A549 (cell line): ENCODE data around the gene IGFL3.
"Not testable (repeated sequence)": the region's sequence is repeated elsewhere in the genome, so short reads cannot be mapped to it uniquely, and the experiment has no call there.

Experiments used
- RAD21 ChIP-seq, 2 experiments: fragments of >200 bp in 1 of 2; sonication (Bioruptor Twin) in 1 of 2; formaldehyde crosslinking in 1 of 2; IDR thresholded peaks in 1 of 2; conservative IDR thresholded peaks in 1 of 2; 2 replicates in 1 of 2; 3 replicates in 1 of 2; pipeline ENCODE4 v1.6.1; 2012 to 2018; ENCODE audit warnings: inconsistent platforms in 1 of 2
- TF ChIP-seq, protein P1 (sequence below): IDR thresholded peaks from 2 replicates; pipeline ENCODE4 v1.6.1; 2012; ENCODE audit warnings: low read depth, borderline replicate concordance
- TF ChIP-seq, protein P2 (sequence below): IDR thresholded peaks from 2 replicates; pipeline ENCODE4 v1.6.1; 2012

DNA sequence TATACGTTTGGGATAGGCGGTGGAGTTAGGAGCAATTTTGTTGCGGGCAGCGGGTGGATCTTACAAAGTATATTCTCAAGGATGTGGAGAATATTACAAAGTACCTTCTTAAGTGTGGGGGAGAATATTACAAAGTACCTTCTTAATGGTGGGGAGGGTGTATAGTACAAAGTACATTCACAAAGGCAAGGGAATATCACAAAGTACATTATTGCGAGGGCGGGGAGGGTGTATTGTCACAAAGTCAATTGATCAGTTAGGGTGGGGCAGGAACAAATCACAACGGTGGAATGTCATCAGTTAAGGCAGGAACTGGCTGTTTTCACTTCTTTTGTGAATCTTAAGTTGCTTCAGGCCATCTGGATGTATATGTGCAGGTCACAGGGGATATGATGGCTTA is 22.2 kb downstream of the IGFL3 start:
- not testable (repeated sequence) for TF ChIP-seq RAD21 (conservative IDR thresholded peaks at IDR 0.05 in 1 of 2, IDR thresholded peaks at IDR 0.05 in 1 of 2)
- TF ChIP-seq, protein P1, sequence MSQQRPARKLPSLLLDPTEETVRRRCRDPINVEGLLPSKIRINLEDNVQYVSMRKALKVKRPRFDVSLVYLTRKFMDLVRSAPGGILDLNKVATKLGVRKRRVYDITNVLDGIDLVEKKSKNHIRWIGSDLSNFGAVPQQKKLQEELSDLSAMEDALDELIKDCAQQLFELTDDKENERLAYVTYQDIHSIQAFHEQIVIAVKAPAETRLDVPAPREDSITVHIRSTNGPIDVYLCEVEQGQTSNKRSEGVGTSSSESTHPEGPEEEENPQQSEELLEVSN: not testable (repeated sequence)
- TF ChIP-seq, protein P2, sequence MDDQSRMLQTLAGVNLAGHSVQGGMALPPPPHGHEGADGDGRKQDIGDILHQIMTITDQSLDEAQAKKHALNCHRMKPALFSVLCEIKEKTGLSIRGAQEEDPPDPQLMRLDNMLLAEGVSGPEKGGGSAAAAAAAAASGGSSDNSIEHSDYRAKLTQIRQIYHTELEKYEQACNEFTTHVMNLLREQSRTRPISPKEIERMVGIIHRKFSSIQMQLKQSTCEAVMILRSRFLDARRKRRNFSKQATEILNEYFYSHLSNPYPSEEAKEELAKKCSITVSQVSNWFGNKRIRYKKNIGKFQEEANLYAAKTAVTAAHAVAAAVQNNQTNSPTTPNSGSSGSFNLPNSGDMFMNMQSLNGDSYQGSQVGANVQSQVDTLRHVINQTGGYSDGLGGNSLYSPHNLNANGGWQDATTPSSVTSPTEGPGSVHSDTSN: not testable (repeated sequence)
